HEK293T (cell line): ENCODE results near the gene HDX.

Experiments used
- ARNT ChIP-seq: fragments of 450-650 bp; IDR thresholded peaks from 2 replicates; pipeline ENCODE4 v1.6.1; 2017; ENCODE audit warnings: mild to moderate bottlenecking
- BHLHE40 ChIP-seq: fragments of 450-650 bp; IDR thresholded peaks from 2 replicates; pipeline ENCODE4 v1.6.1; 2016; ENCODE audit warnings: mild to moderate bottlenecking, moderate library complexity, borderline replicate concordance
- FOXA1 ChIP-seq: fragments of 450-650 bp; IDR thresholded peaks from 2 replicates; pipeline ENCODE4 v1.6.1; 2016; ENCODE audit warnings: mild to moderate bottlenecking
- SP1 ChIP-seq: fragments of 450-650 bp; IDR thresholded peaks from 2 replicates; pipeline ENCODE4 v1.6.1; 2017
- ZNF384 ChIP-seq: fragments of 450-650 bp; IDR thresholded peaks from 2 replicates; pipeline ENCODE4 v1.6.1; 2016

DNA sequence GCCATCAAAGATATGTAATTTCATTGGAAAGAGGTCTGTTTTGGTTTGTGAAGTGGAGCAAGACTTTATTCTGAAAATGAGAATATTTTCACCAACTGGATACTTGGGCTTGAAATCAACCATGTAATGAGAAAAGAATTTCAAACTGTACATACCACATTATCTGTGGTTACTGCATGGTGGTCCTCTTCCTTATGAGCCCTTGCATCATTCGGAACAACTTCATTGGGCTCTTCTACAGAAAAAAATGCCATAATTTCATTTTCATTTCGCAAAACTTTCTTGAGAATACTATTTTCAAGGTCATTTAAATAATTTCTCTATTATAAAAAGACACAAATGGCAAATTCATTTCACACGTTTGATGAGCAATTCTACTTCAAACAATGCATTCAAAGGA, 165.6 kb downstream of the HDX start:
- TF ChIP-seq ARNT (no peak), FOXA1 (no peak), ZNF384 (no peak), SP1 (no peak), BHLHE40 (no peak)
